NCI-H345 treated with DMSO at 0.1 percent for 48 hours (cell line): ENCODE results near the gene HTR2B.
"Not testable (repeated sequence)": the region's sequence is repeated elsewhere in the genome, so short reads cannot be mapped to it uniquely, and the experiment has no call there.

Experiments
- DNase-seq: peaks from one replicate; lab custom pipeline; 2025; ENCODE audit not compliant: unreplicated experiment; lab: John Stamatoyannopoulos, UW

The HTR2B gene

GRCh38 chr2:231133365-231134099 lies 8.7 kb upstream of the HTR2B start:
- DNase-seq: no peak

DNA sequence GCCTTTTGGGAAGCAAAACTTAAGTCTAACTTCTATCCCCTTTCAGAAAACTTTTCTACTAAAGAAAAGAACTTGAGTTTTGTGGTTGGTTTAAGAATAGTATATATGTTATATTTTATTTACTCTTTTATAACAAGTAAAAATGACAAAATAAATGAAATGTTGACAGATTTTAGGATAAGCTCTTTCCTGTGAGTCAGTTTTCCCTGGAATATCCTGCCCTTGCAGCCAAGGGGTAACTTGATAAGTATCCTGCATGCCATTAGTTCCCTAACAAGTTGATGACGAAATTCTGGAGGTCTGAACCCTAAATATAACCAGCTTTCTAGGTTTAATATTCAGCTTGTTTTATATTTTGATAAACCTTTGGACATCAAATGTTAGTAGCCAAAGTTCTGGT lies 7.3 kb upstream of the HTR2B start:
- no peak for DNase-seq

DNA sequence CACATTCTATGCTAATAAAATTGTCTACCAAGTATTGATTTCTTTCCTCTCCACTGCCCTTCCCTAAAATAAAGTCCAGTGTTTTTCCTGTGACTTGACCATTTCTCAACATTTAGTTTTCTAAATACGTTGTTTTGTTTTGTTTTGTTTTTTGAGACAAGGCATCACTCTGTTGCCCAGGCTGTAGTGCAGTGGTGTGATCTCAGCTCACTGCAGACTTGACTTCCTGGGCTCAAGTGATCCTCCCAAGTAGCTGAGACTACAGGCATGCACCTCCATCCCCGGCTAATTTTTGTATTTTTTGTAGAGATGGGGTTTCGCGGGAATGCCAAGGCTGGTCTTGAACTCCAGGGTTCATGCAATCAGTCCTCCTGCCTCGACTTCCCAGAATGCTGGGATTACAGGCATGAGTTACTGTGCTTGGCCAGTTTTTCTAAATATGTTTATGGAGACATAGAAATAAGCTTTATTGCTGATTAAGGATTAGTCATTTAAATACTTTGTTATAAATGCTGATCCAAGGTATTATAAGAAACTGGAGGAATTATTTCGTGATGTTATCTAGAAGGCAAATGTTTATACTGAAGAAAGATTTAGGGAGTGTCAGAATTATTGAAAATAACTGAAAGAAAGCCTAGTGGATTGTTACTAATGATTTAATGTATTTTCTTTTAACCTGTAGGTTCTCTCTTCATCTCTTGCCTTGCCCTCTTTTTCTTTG lies 5.7 kb upstream of the HTR2B start:
- DNase-seq: no peak

GRCh38 chr2:231129216-231129615 lies 4.4 kb upstream of the HTR2B start:
- DNase-seq: no peak

- DNase-seq: no peak
These were observed 3.7 kb upstream of the HTR2B start for GRCh38 chr2:231128541-231128940.

GRCh38 chr2:231127936-231128335 lies 3.1 kb upstream of the HTR2B start:
- DNase-seq: no peak

DNA sequence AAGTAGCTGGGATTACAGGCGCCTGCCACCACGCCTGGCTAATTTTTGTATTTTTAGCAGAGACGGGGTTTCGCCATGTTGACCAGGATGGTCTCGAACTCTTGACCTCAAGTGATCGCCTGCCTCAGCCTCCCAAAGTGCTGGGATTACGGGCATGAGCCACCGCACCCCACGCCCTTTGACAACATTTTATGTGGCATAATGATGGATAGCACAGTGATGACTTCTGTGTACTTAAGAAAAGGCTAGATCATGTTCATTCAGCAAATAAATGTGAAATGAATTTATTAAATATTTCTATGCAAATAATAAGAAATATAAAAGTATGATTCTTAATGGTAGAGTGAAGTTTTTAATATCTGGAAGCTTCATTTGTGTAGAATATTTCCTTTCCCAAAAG lies 2.6 kb upstream of the HTR2B start:
- no peak for DNase-seq

GRCh38 chr2:231126123-231126522 lies 1.3 kb upstream of the HTR2B start:
- no peak for DNase-seq

DNA sequence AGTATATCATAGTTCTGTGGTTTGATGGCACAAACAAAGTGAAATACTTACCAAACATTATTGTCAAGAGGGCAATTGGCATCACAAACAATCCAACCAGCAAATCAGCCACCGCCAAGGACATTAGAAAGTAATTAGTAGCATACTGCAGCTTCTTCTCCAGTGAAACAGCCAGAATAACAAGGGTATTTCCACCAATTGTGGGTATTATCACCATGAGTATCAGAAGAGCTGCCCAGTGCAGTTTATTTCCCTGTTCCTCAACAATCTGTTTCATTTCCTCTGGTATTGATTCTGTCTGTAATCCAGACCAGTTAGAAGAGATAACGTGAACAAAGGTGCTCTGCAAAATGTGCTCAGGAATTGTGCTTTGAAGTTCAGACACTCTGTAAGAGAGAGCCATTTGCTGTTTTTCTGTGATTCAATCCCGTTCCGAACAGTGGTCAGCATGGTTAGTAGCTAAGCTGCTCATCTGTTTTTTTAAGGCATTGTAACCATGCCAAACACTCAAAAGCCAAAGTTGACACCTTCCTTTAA lies 1.4 kb downstream of the HTR2B start:
- no peak for DNase-seq

DNA sequence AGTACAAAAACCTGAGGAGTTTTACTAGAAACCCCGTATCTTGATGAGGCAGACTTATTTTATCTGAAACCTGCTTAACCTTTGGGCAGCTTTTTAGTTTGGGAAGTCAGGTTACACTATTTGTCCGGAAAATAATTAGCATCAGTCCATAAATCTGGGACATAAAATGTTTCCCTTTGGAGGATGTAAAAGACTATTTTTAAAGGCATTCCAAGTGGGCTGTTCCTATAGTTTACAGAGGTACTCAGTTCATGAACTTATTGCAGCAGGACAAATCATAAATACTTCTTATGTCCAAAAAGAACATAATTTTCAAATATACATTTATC lies 6.3 kb downstream of the HTR2B start:
- no peak for DNase-seq

GRCh38 chr2:231117922-231118613 lies 6.8 kb downstream of the HTR2B start:
- no peak for DNase-seq

DNA sequence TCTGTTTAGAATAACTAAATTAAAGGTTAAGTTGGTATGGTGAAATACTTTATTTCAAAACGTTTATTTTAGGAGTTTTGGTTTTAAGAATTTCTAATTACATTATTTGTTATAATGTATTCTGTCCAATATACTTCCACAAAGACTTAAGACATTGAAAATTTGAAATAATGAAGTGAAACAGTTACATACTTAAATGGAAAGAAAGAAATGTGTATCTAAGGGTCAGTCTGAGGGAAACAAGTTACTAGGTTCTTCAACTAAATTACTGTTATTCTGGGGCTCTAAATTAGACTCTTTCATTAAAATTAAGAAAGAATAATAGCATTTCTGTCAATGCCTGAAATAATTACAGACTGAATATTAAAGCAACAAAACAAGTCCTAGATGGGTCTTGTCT lies 7.7 kb downstream of the HTR2B start:
- DNase-seq: no peak

GRCh38 chr2:231115651-231116050 lies 9.2 kb downstream of the HTR2B start:
- DNase-seq: no peak

GRCh38 chr2:231113489-231113888 lies 11.4 kb downstream of the HTR2B start:
- no peak for DNase-seq

DNA sequence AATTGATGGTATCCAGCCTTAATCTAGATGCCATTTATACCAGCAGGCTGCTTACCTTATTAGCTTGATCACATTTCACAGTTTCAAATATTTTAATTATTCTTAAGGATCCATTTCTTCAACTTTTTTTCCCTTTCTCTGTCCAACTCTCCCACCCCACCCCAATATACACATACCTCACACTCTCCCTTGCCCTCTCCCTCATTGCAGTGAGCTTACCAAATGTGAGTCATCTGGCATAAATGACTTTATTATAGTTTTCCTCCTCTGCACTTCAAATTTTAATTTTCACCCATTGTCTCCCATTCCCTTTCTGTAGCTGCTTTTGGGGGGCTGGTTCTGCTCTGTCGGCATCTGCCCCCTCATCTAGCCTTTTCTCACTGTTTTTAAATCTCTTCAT lies 12.9 kb downstream of the HTR2B start:
- DNase-seq: no peak

DNA sequence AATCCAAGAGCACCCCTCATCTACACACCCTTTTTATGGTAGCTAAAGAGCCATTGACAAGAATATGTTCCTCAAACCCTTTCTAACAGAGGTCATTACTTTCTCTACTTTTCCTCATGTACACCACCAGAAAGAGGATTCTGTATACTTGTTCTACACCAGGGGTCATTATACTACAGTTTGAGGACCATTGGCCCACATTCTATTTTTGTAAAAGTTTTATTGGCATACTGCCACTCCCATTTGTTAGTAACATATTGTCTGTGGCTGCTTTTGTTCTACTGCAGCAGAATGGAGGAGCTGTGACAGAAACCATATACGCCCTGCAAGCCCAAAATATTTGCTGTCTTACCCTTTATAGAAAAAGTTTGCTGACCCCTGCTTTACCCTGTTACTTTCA lies 14.3 kb downstream of the HTR2B start:
- DNase-seq: no peak

- no peak for DNase-seq
These were observed 20.6 kb downstream of the HTR2B start for GRCh38 chr2:231104115-231104713.

DNA sequence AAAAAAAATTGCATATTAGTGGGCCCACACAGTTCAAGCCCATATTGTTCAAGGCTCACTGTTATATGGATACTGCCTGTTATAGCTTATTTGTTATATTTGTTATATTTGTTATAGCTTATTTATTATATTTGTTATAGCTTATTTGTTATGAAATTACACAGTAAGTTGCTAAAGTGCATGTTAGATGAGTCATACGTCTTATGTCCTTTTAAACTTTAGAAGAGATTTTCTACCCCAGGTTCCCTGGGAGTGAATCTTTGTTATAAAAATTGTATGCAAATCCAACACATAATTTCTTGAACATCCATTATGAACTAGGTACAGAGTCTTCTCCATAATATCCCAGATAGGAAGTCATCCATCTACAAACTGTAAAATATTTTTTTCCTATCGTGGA lies 22.1 kb downstream of the HTR2B start:
- DNase-seq: no peak

DNA sequence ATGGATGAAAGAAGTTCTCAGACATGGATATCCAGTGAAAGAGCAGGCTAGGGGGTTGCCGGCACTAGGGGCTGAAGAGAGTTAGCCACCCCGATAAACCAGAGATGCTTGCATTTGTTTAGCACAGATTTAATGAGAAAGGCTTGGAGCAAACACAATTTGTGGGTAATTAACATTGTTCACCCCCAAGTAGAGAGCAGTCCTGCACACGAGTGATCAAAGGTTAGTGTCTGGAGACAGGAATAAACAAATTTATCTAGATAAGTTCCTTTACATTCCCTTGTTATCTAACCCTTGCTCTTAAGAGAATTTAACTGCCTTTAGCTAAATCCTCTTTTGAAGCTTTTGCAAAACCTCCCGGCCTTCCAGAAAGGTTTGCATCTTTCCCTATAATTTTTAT lies 23.9 kb downstream of the HTR2B start:
- no peak for DNase-seq

DNA sequence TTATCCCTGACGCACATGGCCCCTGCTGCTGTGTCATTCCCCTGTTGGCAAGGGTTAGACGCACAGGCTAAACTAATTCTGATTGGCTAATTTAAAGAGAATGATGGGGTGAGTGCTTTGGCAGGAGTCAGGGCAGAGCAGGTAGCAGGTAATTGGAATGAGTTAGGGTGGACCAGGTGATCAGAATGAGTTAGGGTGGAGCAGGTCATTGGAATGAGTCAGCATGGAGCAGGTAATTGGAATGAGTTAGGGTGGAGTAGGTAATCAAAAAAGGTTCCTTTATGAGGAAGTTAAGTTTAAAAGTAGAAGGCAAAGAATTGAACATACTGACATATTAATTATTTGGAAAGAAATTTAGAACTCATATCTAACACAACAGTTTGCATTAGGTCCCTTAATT lies 24.5 kb downstream of the HTR2B start:
- DNase-seq: not testable (repeated sequence)

DNA sequence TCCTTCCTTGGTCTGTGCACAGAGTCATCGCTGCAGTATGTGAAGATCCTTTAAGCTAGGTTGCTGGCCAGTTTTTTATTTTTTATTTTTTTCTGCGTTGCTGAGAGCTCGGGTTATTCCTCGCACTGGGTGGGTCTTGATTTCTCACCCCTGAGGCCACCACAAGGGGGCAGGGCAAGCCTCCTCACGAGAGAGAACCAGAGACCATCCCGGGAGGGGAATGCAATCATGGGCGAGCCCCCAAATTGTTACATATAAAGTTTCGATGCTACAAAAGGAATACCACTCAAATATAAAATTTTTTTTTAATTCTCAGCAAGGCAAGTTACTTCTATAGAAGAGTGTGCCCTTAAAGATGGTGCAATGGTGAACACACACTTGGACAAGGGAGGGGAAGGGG lies 24.9 kb downstream of the HTR2B start:
- no peak for DNase-seq
